ENCODE measurements around the gene VIPR2. TPM values are rescaled to one million over a fixed set of nuclear protein-coding genes. Genes with fewer than 3 reads are reported as not detected.

Gene VIPR2
- total and polyA plus RNA-seq, 2 donors from 2014 or later = 0.91 to 1.3 TPM

GRCh38 chr7:159119851-159120539 is 24.7 kb downstream of the VIPR2 start:
- DNase-seq = peak in 1 of 5 donors; percentile 38
- intact Hi-C loops (cut with DNase I) = no loop called here

GRCh38 chr7:159119026-159119741 is 25.5 kb downstream of the VIPR2 start:
- Histone ChIP-seq H3K27me3 (ENCODE audit: control insufficient read depth, insufficient read depth, low read length) (no peaks in the 10 kb centered on the region), H3K27ac (ENCODE audit: low read depth in 2 of 2, low read length in 2 of 2) (no peak overlapping the region), H3K9me3 (ENCODE audit: control insufficient read depth in 2 of 3, insufficient read depth in 1 of 3, low read length in 3 of 3) (no peaks in the 10 kb centered on the region), H3K36me3 (ENCODE audit: control insufficient read depth in 2 of 3, insufficient read depth in 3 of 3, low read length in 3 of 3) (no peaks in the 10 kb centered on the region), H3K4me3 (ENCODE audit: low read length in 3 of 3) (no peak overlapping the region), H3K9ac (ENCODE audit: low read length in 3 of 3) (no peak overlapping the region), H3K4me1 (ENCODE audit: control insufficient read depth in 2 of 3, insufficient read depth in 2 of 3, low read depth in 1 of 3, low read length in 3 of 3) (no peaks in the 10 kb centered on the region)
- FAIRE-seq (no peak), DNase-seq (peak in 2 of 5 donors; percentile 36 to 60)
- TF ChIP-seq CTCF (IDR thresholded peaks at IDR 0.05; ENCODE audit: borderline replicate concordance, extremely low read depth, insufficient read depth) = no peak
- intact Hi-C loops (cut with DNase I) = no loop called here

More at GRCh38 chr7:159119851-159120539, 24.7 kb downstream of the VIPR2 start:
- FAIRE-seq = no peak
- no peak overlapping the region for H3K9ac ChIP-seq (ENCODE audit: low read length in 3 of 3)
- H3K36me3 ChIP-seq (ENCODE audit: control insufficient read depth in 2 of 3, insufficient read depth in 3 of 3, low read length in 3 of 3) = no peaks in the 10 kb centered on the region
- H3K27me3 ChIP-seq (ENCODE audit: control insufficient read depth, insufficient read depth, low read length) = no peaks in the 10 kb centered on the region
- H3K27ac ChIP-seq (ENCODE audit: low read depth in 2 of 2, low read length in 2 of 2) = no peak overlapping the region
- TF ChIP-seq CTCF (IDR thresholded peaks at IDR 0.05; ENCODE audit: borderline replicate concordance, extremely low read depth, insufficient read depth) = no peak
- H3K9me3 ChIP-seq (ENCODE audit: control insufficient read depth in 2 of 3, insufficient read depth in 1 of 3, low read length in 3 of 3) = no peaks in the 10 kb centered on the region
- H3K4me3 ChIP-seq (ENCODE audit: low read length in 3 of 3) = no peak overlapping the region
- no peaks in the 10 kb centered on the region for H3K4me1 ChIP-seq (ENCODE audit: control insufficient read depth in 2 of 3, insufficient read depth in 2 of 3, low read depth in 1 of 3, low read length in 3 of 3)

GRCh38 chr7:159118623-159119022 is 26.0 kb downstream of the VIPR2 start:
- TF ChIP-seq CTCF (IDR thresholded peaks at IDR 0.05; ENCODE audit: borderline replicate concordance, extremely low read depth, insufficient read depth) = no peak
- H3K36me3 ChIP-seq (ENCODE audit: control insufficient read depth in 2 of 3, insufficient read depth in 3 of 3, low read length in 3 of 3) = no peaks in the 10 kb centered on the region
- no peaks in the 10 kb centered on the region for H3K4me1 ChIP-seq (ENCODE audit: control insufficient read depth in 2 of 3, insufficient read depth in 2 of 3, low read depth in 1 of 3, low read length in 3 of 3)
- intact Hi-C loops (cut with DNase I) = no loop called here
- no peak overlapping the region for H3K9ac ChIP-seq (ENCODE audit: low read length in 3 of 3)
- peak in 1 of 5 donors; percentile 26 for DNase-seq
- no peak for FAIRE-seq
- H3K4me3 ChIP-seq (ENCODE audit: low read length in 3 of 3) = no peak overlapping the region
- H3K27ac ChIP-seq (ENCODE audit: low read depth in 2 of 2, low read length in 2 of 2) = no peak overlapping the region
- no peaks in the 10 kb centered on the region for H3K27me3 ChIP-seq (ENCODE audit: control insufficient read depth, insufficient read depth, low read length)
- no peaks in the 10 kb centered on the region for H3K9me3 ChIP-seq (ENCODE audit: control insufficient read depth in 2 of 3, insufficient read depth in 1 of 3, low read length in 3 of 3)

Measured in kidney (tissue), 14 donors.